GM12874 (cell line): ENCODE measurements around the gene ZFYVE28.

Experiments used
- TF ChIP-seq, protein P1 (sequence below): IDR thresholded peaks from 2 replicates; pipeline ENCODE4 v1.5.1; 2011; ENCODE audit warnings: low read depth, mild to moderate bottlenecking, control low read depth, low read length, moderate library complexity; ENCODE audit not compliant: insufficient read depth

The ZFYVE28 gene

DNA sequence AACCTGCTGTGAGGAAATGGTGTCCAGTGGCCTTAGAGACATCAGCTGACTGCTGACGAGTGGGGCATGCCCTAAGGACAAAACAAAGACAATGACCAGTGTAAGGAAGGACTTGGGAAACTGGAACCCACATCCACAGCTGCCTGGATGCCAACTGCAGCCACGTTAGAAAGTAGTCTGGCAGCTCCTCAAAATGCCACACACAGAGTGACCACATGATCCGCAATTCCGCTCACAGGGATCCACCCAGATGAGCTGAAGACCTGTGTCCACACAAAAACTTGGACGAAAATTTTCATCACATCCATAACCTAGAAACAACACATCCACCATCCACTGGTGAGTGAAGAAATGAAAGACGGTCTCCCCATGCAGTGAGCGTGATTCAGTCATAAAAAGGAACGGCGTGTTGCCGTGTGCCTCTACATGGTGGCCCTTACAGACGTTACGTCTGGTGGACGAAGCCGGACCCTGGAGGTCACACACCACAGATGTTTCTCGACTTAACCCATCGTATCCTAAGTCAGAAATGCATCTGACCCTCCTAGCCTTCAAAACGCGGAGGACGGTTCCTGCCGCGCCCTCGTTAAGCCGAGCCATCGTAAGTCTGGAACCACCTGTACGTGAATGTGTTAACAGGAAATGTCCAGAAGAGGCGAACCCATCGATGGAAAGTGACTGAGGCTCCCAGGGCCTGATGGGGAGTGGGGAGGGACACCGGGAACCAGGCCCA lies 115.9 kb downstream of the ZFYVE28 start:
- TF ChIP-seq, protein P1, sequence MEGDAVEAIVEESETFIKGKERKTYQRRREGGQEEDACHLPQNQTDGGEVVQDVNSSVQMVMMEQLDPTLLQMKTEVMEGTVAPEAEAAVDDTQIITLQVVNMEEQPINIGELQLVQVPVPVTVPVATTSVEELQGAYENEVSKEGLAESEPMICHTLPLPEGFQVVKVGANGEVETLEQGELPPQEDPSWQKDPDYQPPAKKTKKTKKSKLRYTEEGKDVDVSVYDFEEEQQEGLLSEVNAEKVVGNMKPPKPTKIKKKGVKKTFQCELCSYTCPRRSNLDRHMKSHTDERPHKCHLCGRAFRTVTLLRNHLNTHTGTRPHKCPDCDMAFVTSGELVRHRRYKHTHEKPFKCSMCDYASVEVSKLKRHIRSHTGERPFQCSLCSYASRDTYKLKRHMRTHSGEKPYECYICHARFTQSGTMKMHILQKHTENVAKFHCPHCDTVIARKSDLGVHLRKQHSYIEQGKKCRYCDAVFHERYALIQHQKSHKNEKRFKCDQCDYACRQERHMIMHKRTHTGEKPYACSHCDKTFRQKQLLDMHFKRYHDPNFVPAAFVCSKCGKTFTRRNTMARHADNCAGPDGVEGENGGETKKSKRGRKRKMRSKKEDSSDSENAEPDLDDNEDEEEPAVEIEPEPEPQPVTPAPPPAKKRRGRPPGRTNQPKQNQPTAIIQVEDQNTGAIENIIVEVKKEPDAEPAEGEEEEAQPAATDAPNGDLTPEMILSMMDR, result no peak

DNA sequence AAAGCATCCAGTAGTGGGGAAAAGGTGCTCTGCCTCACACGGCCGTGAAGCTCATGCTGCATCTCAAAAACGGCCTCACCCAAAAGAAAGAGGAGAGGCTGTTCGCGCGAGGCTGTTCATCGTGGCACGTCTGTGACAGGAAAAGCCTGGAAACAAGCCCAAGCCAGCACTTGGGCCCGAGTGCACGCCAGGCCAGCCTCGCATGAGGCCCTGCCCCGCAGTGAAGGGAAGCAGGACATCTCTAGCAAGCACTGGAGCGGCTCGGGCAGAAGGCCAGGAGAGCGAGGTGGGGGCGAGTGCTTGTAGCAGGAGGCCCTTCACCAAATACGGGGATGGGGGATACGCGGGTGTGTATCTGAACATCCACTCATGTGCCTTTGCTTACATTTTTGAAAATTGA lies 116.6 kb downstream of the ZFYVE28 start:
- TF ChIP-seq, protein P1, result no peak

DNA sequence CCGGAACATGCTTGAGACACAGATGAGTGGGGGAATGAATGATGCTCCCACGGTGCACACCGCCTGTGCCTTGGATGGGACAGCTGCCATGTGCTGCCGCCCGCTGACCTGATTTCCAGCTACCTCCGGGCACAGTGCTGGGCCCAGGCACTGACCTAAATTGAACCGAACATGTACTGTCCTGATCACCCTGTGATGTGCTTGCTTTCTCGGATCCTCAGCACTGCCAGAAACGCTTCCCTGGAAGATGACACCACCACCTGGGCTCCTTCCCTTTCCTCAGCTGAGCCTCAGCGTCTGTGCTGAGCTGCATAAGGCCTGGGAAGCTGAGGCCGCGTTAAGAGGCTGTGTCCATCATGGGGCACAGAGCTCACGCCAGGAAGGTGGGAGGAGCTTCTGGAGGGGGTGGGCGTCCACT lies 117.2 kb downstream of the ZFYVE28 start:
- TF ChIP-seq, protein P1, result no peak

DNA sequence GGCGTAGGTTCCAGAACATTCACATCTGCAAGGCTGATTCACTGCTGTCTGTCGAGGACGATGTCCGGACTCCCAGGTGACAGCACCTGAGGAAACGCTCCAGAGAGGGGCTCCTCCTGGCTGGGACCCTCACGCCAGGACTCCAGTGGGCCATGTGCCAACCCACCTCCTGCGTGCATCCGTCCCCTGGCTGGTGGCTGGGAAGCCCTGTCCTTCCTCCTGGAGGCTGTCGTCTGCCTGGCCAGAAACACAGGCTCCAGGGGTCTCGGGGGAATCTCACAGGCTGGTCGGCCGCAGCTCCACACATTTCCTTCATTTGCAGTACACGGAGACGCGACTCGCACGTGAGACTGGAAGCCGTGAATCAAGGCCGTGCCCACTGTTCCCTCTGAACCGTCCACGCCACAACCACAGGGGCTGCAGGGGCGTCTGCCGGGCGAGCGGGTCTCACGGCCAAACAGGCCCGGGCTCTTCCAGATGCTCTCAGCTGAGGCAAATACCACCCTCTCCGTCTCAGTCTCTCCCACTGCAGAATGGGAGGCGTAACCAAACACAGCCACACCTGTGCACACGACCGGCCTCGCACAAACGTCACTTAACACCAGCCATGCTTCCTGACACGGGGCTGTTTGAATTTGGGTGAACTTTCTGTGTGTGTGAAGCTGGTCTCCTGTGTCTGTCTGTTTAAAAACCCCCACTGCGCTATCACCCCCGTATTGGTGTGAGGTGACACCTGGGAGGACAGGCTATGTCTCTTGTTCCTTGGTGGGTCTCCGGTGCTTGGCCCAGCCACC lies 117.8 kb downstream of the ZFYVE28 start:
- TF ChIP-seq, protein P1, result no peak

DNA sequence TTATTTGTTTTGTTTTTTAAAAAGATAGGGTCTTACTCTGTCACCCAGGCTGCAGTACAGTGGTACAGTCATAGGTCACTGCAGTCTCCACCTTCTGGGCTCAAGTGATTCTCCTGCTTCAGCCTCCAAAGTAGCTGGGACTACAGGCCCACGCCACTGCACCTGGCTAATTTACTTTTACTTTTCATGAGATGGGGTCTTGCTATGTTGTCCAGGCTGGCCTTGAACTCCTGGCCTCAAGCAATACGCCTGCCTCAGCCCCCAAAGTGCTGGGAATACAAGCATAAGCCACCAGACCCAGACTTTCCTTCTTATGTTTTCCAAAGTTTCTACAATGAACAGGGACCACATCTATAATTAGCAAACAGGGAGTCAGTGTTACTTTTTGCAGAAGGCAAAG lies 118.7 kb downstream of the ZFYVE28 start:
- TF ChIP-seq, protein P1, result no peak

DNA sequence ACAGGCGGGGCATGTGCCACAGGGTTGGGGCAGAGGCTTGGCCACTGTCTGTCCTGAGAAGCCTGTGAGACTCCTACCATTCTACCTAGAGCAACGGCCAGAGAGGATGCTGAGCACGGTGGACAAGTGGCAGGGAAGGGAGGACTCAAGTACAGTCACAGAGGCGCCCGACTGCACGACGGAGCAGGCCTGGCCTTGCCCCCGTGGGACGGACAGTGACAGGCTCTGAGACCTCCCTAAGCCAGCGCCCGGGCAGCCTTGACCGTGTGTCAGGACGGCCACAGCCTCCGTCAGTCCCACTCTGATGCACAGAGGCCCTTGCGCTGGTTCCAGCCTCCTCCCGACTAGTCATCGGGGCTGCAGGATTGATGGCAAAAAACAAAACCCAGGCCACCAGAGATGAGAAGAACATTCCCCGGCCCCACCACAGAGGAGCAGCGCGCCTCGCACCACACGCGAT lies 119.9 kb downstream of the ZFYVE28 start:
- TF ChIP-seq, protein P1, result no peak
